Measurements from ENCODE around the gene DNAH17.

Gene DNAH17

GRCh38 chr17:78577296-78577695 is at the start of gene DNAH17:
Gene DNAH17, minus strand, starts transcription at chr17:78577396. Its CDS starts 2,339 bp downstream, at chr17:78575057.
- no peak for DNase-seq
- H3K36me3 ChIP-seq (replicated peaks; ENCODE audit: insufficient read depth, low read length) = no peaks in the 10 kb centered on the region
- no peak within 1 kb of the TSS for H3K4me3 ChIP-seq (ENCODE audit: low read length)
- no peak within 1 kb of the TSS for H3K27ac ChIP-seq (ENCODE audit: low read length)
- no peaks in the 10 kb centered on the region for H3K79me2 ChIP-seq (ENCODE audit: low read length)
- H3K9ac ChIP-seq (ENCODE audit: low read length) = no peak within 1 kb of the TSS
- H3K9me3 ChIP-seq (replicated peaks; ENCODE audit: insufficient read depth, low read length) = no peaks in the 10 kb centered on the region
- H2AFZ ChIP-seq (ENCODE audit: low read length) = no peak within 1 kb of the TSS
- peaks cover 98% of the 10 kb centered on the region for H3K27me3 ChIP-seq (replicated peaks; ENCODE audit: insufficient read depth, low read length)
- no peaks in the 10 kb centered on the region for H3K9me2 ChIP-seq (replicated peaks; ENCODE audit: insufficient read depth, low read length)
- no peaks in the 10 kb centered on the region for H4K20me1 ChIP-seq (ENCODE audit: insufficient read depth, low read length)
- no peaks in the 10 kb centered on the region for H3F3A ChIP-seq (ENCODE audit: insufficient read depth, low read length)
- TF ChIP-seq EZH2 (optimal IDR thresholded peaks at IDR 0.05; ENCODE audit: low read depth, low read length) (no peak), EZH2phosphoT487 (IDR thresholded peaks at IDR 0.05; ENCODE audit: low read length) (no peak), CTCF (IDR thresholded peaks at IDR 0.05; ENCODE audit: low read length) (no peak)
- H3K4me2 ChIP-seq (ENCODE audit: low read depth, low read length) = no peak within 1 kb of the TSS
- no peaks in the 10 kb centered on the region for H3K4me1 ChIP-seq (ENCODE audit: low read length)

GRCh38 chr17:78624324-78625151 is 47.3 kb upstream of the DNAH17 start:
- Histone ChIP-seq H3F3A (ENCODE audit: insufficient read depth, low read length) (no peaks in the 10 kb centered on the region), H3K27ac (ENCODE audit: low read length) (no peak overlapping the region), H3K79me2 (ENCODE audit: low read length) (no peaks in the 10 kb centered on the region), H4K20me1 (ENCODE audit: insufficient read depth, low read length) (no peaks in the 10 kb centered on the region), H3K27me3 (replicated peaks; ENCODE audit: insufficient read depth, low read length) (peaks cover 85% of the 10 kb centered on the region), H3K9me3 (replicated peaks; ENCODE audit: insufficient read depth, low read length) (no peaks in the 10 kb centered on the region), H3K4me1 (ENCODE audit: low read length) (no peaks in the 10 kb centered on the region), H3K4me3 (ENCODE audit: low read length) (no peak overlapping the region), H3K36me3 (replicated peaks; ENCODE audit: insufficient read depth, low read length) (no peaks in the 10 kb centered on the region), H3K9me2 (replicated peaks; ENCODE audit: insufficient read depth, low read length) (no peaks in the 10 kb centered on the region), H2AFZ (ENCODE audit: low read length) (no peak overlapping the region), H3K9ac (ENCODE audit: low read length) (no peak overlapping the region), H3K4me2 (ENCODE audit: low read depth, low read length) (no peak overlapping the region)
- no peak for DNase-seq
- no peak for TF ChIP-seq EZH2phosphoT487 (IDR thresholded peaks at IDR 0.05; ENCODE audit: low read length)
- TF ChIP-seq EZH2 (optimal IDR thresholded peaks at IDR 0.05; ENCODE audit: low read depth, low read length) = no peak
- no peak for TF ChIP-seq CTCF (IDR thresholded peaks at IDR 0.05; ENCODE audit: low read length)

GRCh38 chr17:78623541-78623940 is 46.3 kb upstream of the DNAH17 start:
- Histone ChIP-seq H3K27ac (ENCODE audit: low read length) (no peak overlapping the region), H3K36me3 (replicated peaks; ENCODE audit: insufficient read depth, low read length) (no peaks in the 10 kb centered on the region), H3F3A (ENCODE audit: insufficient read depth, low read length) (no peaks in the 10 kb centered on the region), H3K4me1 (ENCODE audit: low read length) (no peaks in the 10 kb centered on the region), H3K27me3 (replicated peaks; ENCODE audit: insufficient read depth, low read length) (peaks cover 94% of the 10 kb centered on the region), H3K4me3 (ENCODE audit: low read length) (no peak overlapping the region), H2AFZ (ENCODE audit: low read length) (no peak overlapping the region), H3K9ac (ENCODE audit: low read length) (no peak overlapping the region), H3K9me2 (replicated peaks; ENCODE audit: insufficient read depth, low read length) (no peaks in the 10 kb centered on the region), H3K79me2 (ENCODE audit: low read length) (no peaks in the 10 kb centered on the region), H4K20me1 (ENCODE audit: insufficient read depth, low read length) (no peaks in the 10 kb centered on the region), H3K9me3 (replicated peaks; ENCODE audit: insufficient read depth, low read length) (no peaks in the 10 kb centered on the region), H3K4me2 (ENCODE audit: low read depth, low read length) (no peak overlapping the region)
- no peak for DNase-seq
- TF ChIP-seq EZH2 (optimal IDR thresholded peaks at IDR 0.05; ENCODE audit: low read depth, low read length) = no peak
- no peak for TF ChIP-seq CTCF (IDR thresholded peaks at IDR 0.05; ENCODE audit: low read length)
- no peak for TF ChIP-seq EZH2phosphoT487 (IDR thresholded peaks at IDR 0.05; ENCODE audit: low read length)

Measured in MM.1S (cell line).